Activated T-helper 1 cell treated with Interleukin-2 at 50 U/mL for 16 hours (primary cell): Measurements from ENCODE around the gene CD163.
"Not testable (repeated sequence)": the region's sequence is repeated elsewhere in the genome, so short reads cannot be mapped to it uniquely, and the experiment has no call there.

ENCODE experiments used
- DNase-seq: peaks from one replicate; pipeline ENCODE4 v3.0.0-alpha.2; 2020; ENCODE audit warnings: low read depth

The CD163 gene

DNA sequence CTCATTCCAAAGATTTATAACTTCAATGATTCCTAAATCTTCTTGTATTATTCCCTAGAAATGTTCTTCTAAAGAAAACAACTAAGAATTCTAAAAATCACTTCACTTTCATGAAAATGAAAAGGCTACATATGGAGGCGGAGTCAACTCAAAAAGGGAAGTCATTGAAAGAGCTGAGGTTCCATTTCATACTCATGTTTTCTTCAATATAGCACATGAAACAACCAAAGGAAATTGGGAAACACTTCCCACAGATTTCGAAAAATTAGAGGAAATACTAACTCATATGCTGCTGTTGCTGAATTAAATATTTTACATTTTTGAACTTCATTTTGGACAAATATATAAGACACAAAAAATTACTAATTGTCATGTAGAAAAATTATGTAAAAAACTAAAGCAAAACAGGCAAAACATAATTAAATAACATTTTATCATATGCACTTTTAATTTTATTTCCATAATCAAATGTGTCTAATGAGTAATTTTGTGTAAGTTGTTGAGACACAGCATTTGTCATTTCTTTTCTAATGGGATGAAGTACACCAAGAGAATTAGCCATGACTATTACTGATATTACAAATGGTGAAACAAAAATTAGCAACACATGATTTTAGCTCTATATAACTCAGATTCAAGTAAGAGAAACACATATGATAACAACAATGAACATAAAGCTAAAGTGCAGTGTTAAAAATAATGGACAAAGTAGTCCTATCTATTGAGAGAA, at the start of gene CD163:
TSS of gene CD163 (minus strand) at position 92 of the 730 bp plus-strand sequence. CDS start at position 5, 87 bp downstream.
- DNase-seq = no peak

DNA sequence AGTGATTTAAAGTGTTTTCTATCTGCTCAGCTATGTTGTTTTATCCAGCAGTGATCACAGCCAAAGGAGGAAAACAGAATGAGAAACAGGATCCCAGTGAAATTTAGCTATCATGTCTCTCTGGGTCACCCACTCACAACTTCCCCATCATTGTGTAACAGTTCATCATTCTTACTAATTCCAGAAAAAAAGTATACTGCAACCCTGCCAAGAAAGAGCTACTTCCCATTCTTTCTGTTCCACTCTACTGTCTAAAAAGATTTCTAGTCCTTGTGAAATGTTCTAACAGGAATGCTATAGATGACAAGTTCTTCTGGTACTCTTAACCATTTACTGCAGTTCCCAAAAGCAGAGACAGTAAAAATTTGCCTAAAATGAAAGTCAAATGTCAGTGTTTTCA, 39.2 kb upstream of the CD163 start:
- no peak for DNase-seq

DNA sequence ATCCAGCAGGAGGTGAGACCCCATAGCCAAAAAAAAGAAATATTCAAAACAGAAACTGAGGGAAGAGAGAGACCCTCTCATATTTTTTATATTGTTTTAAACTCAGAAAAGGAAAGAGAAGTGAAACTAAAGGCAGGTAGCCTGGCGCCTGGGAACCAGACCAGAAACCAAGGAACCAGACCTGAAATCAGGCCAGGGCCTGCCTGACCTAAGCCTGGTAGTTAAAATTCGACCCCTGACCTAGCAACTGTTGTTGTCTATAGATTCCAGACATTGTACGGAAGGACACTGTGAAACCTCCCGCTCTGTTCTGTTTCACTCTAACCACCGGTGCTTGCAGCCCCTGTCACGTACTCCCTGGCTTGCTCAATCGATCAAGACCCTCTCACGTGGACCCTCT, 38.5 kb upstream of the CD163 start:
- no peak for DNase-seq

DNA sequence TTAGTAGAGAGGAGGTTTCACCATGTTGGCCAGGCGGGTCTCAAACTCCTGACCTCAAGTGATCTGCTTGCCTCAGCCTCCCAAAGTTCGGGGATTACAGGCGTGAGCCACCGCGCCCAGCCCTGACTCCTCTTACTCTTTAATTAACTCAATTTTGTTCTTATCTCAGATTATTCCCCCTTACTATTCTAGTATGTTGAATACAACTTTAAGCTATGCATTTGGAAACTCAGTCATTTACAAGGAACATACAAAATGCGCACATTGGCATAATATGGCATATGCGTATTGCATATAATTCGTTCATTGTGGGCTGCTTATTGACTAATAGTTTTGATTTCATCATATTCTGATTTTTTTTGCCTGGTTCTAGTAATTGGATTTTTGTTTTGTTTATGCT, 10.8 kb upstream of the CD163 start:
- no peak for DNase-seq

DNA sequence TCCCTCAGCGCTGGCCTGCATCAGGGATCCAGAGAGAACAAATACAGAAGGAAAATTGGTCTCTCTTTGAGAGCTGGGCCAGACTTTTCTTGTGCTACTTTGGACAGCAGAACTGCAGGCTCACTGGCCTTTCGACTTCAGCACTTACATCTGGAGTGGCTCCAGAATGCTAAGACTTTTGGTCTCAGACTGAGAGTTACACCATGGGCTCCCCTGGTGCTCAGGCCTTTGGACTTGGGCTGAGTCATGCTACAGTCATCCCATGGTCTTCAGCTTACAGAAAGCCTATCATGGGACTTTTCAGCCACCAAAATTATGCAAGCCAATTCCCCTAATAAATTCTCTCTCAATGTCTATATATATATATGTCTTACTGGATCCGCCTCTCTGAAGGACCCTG, 9.0 kb upstream of the CD163 start:
- DNase-seq = no peak

DNA sequence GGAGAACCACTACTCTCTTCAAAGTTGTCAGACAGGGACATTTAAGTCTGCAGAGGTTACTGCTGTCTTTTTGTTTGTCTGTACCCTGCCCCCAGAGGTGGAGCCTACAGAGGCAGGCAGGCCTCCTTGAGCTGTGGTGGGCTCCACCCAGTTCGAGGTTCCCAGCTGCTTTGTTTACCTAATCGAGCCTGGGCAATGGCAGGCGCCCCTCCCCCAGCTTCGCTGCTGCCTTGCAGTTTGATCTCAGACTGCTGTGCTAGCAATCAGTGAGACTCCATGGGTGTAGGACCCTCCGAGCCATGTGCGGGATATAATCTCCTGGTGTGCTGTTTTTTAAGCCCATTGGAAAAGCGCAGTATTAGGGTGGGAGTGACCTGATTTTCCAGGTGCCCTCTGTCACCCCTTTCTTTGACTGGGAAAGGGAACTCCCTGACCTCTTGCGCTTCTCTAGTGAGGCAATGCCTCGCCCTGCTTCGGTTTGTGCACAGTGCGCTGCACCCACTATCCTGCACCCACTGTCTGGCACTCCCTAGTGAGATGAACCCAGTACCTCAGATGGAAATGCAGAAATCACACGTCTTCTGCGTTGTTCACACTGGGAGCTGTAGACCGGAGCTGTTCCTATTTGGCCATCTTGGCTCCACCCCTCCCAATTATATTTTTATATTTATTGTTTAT, 6.4 kb upstream of the CD163 start:
- not testable (repeated sequence) for DNase-seq

DNA sequence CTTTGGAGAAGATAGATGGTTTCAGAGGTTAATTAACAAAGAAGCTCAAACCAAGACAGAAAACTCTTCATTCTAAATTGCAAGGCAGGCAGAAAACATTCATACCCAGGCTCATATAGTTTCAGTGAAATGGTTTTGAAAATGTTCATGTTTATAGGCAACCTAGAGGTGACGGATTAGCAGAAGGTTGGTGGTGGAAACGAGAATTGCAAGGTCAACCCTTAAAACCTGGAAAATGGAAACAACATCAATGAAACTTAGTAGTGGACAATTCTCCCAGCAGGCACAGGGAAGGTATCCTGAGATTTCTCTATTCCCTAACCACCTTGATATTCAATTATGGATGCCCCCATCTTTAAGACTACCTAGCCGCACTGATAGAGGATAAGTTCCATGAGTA, 965 bp downstream of the CD163 start:
- DNase-seq = no peak

DNA sequence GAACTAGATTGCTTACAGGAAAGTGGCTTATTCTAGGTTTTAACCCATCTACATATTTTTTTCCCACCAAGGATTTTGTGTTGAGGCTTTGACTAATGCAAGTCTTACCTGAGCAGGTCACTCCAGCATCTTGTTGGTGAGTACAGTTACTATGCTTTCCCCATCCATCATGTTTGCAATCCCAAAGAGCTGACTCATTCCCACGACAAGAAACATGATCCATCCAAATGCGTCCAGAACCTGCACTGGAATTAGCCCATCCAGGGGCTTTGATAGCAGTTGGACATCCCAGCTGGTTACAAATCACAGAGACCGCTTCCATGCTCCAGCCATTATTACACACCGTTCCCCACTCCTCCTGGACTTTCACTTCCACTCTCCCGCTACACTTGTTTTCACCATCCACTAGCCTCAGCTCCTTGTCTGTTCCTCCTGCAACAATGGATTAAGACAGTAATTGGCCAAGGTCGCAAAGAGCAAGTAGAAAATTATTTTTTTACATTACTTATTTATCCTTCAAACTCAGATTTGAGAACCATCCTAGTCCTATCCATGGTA, 2.5 kb downstream of the CD163 start:
- DNase-seq = no peak

DNA sequence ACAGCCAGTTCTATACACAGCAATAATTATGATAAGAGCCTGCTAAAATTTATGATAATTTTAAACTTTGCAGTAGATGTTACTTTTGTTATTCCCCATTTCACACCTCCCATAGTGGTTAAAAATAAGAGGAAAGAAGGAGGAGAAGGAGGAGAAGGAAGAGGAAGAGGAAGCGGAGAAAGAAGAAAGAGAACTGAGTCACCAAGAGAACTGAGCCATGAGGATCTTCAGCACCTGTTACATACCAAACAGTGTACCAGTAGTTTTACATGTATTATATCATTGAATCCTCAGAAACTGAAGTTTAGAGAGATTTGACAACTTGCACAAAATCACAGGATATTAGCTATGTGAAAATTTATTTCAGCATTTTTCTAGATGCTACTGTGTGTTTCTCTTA, 3.9 kb downstream of the CD163 start:
- DNase-seq = no peak

DNA sequence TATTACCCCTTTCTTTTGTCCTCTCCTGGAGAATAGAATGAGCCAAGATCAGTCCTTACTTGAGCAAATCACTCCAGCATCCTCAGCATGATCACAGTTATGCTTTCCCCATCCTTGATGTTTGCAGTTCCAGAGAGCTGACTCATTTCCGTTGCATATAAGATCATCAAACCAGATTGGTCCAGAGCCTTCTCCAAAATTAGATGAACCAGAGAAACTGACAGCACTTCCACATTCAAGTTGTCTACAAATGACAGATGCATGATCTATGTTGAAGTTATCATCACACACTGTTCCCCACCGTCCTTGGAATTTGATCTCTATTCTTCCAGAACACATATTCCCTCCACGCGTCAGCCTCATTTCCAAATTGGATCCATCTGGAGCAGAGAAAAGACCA, 4.8 kb downstream of the CD163 start:
- no peak for DNase-seq

DNA sequence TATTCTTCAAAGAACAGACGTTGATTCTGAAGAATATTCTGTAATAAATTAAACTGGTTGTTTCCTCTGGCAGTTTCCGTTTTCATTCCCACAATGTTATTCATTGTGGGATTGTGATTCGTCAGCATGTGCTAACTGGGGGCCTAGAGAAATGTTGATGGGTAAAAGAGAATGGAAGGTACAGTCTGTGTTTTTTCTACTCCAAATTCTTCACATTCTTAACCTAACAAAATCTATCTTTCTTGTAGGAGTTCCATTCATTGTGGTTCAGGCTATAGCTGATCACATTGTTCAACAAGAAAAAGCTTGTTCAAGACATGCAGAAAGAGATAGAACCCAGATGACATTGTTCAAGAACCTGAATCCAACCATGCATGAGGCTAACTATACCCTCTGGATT, 5.9 kb downstream of the CD163 start:
- DNase-seq = no peak

DNA sequence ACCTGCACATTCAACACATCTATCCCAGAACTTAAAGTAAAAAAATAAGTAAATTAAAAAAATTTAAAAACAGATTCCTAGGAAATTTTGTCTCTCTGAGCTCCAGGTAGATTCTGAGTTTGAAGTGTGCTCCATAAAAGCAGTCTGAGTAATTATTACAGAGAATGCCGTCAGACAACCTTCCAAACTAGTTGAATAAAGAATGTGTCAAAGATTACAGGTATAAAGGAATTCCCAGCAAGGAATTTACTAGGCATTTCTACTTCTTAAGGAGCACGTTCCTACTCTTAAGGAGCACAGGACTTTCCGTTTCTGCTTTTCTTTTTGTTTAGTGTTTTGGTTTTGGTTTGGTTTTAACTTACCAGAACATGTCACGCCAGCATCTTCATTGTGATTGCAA, 7.1 kb downstream of the CD163 start:
- DNase-seq = no peak

DNA sequence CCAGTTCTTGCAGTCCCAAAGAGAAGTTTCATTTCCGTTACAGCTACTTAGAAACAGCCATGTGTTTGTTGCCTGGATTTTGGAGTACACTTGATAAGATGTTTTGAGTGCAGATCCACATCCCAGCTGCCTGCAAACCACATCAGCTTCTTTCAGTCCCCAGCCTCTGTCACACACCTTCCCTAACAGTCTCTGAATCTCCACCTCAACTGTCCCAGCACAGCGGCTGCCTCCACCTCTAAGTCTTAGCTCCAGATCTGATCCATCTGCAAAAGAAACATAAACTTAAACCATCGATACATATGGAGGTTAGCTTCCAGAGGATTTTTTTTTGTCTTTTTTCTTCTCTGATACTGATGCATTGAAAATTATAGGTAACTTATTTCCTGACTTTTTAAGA, 8.4 kb downstream of the CD163 start:
- DNase-seq = no peak

DNA sequence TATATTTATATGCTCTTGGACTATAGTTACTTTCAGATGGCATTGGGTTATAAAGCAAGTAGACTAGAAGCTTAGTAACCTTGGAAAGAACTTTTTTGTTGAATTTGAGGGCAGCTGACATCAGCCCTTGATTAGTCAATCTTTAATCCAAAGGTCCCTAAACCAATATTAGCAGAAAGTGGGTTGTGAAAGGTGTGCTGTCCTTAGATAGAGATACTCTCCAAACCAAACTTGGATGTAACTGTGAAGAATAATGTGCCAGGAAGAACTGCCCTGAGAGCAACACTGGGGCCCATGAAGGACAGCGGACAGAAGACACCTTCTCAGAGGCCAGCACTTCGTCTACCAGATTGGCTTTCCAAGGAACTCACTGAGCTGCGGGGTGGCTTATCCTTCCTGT, 10.6 kb downstream of the CD163 start:
- DNase-seq = no peak

DNA sequence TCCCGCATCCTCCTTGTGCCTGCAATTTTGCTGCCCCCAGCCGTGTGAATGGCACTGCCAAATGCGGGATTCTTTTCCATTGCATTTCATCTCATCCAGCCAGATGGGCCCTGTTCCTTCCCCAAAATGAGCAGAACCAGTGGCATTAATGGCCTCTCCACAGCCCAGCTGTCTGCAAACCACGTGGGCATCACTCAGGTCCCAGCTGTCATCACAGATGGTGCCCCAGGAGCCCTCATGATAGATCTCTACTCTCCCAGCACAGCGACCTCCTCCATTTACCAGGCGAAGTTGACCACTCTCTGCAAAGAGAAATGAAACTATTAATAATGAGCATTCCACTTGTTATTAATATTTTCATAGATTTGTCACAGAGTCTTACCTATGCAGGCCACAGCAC, 17.1 kb downstream of the CD163 start:
- no peak for DNase-seq

DNA sequence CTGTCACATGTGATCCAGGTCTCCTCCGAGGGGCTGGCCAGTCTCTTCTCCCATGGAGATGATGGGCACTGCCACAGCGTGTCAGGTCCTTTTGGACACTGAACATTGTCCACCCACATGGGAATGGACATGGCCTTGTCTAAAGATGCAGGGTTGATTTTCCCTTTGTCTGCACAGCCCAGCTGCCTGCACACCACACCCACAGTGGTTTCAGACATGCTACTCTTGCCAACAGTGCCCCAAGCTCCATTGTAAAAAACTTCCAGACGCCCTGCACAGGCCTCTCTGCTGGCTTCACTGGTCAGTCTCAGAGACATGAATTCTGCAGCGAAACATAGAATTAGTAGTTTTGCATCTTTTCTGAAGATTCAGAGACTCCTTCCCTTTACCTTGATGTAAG, 18.5 kb downstream of the CD163 start:
- DNase-seq = no peak

DNA sequence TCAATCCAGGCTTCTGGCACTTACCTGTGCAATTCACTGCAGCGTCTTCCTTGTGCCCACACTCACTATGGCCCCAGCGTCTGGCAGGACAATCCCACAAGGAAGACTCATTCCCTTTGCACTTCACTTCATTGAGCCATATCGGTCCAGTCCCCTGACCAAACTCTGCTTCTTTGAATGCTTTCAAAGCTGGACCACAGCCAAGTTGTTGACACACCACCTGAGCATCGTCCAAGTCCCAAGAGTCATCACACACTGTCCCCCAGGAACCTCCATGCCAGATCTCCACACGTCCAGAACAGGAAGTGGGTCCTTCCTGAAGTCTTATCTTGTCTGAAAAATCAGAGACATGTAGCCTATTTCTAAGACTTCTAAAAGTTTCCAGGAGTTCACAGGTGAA, 20.2 kb downstream of the CD163 start:
- DNase-seq = no peak

DNA sequence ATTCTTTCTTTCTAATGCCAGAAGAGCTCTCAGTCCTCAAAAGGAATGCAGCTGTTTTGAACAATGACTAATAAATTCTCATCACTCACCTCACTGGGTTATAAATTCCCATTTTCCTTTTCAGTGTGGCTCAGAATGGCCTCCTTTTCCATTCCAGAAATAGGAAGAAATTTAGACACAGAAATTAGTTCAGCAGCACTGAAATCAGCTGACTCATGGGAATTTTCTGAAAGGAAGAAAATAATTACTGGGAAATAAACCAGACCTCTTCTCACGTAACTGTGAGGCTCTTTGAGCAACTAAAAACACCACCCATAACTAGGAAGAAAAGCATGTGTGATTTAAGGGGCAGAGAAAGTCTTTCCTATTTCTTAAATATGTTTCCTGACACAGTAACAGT, 23.8 kb downstream of the CD163 start:
- no peak for DNase-seq

DNA sequence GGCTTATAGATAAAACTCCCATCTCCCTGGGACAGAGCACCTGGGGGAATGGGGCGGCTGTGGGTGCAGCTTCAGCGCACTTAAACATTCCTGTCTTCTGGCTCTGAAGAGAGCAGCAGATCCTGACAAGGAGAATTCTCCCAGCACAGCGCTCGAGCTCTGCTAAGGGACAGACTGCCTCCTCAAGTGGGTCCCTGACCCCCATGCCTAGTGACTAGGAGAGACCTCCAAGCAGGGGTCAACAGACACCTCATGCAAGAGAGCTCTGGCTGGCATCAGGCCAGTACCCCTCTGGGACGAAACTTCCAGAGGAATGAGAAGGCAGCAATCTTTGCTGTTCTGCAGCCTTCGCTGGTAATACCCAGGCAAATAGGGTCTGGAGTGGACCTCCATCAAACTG, 31.5 kb downstream of the CD163 start:
- DNase-seq = no peak

DNA sequence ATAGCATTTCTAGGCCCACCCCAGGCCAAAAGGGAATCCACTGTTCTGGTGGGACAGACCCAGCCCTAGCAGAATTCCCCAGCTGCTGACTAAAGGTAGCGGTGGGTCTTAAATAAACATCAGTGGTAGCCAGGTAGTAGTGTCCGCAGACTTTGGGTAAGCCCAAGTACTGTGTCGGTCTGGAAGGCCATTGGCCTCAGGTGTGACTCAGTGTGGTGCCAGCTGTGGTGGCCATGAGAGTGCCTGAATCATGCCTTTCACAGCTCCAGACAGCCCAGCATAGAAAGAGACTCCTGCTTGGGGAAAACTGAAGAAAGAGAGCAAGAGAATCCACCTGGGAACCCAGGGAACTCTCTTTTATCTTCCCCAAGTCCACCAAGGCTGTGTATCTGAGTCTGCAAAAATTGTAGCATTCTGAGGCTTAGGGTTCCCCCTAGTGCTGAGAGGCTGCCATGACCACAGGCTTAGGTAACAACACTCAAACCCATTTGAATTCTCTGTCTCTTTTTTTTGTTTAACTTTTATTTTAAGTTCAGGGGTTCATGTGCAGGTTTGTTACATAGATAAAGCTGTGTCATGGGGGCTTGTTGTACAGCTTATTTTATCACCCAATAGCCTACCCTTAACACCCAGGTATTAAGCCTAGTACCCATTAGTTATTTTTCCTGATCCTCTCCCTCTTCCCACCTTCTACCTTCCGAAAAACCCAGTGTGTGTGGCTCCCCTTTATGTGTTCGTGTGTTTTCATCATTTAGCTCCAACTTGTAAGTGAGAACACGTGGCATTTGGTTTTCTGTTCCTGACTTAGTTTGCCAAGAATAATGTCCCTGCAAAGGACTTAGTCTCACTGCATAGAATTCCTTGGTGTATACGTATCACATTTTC, 43.0 kb downstream of the CD163 start:
- DNase-seq = peak; percentile 22

DNA sequence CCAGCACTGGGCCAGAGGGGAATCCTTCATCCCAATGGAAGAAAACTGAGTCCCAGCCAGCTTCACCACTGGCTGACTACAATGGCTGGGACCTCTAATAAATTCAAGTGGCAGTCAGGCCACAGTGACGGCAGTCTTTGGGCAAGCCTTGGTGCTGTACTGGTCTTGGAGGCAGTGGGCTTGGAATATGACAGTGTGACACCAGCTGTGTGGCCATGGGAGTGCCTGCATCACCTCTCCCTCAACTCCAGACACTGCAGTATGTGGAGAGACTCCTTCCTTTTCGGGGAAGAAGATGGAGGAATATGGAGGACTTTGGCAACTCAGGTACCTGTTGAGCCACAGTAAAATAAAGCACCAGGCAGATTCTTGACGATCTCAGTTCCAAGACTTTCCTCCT, 43.6 kb downstream of the CD163 start:
- no peak for DNase-seq

DNA sequence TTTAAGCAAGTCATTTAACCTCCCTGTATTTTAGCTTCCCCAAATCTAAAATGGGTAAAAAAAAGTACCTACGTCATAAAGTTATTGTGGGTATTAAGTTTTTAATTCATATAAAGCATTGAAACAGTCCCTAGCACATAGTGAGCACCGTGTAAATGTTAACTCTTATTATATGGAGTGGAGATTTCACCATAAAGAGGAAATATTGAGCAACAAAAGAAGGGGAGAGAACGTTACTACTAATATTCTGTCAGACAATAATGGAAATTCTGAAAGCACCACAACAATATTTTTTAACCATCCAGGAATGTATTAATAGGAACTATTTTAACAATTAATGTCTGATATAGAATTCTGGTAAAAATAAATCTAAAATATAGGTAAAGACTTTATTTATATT, 51.8 kb downstream of the CD163 start:
- no peak for DNase-seq

DNA sequence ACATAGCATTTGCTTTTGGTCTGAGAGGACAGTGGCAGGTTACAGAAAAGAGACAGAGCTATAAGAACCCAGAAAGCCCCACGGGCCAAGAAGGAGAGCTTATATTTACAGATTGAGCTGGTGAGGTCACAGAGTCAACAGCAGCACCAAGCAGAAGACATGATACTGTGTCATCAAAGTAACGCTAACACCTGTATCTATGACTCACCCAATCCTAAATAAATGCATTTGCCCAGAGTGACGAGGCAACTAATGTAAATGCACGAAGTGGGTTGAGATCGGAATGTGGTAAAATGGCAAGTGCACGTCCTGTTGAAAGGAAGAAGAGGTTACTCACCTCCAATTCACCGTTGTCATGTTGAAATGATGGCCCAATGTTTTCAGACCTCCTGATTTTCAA, 52.9 kb downstream of the CD163 start:
- DNase-seq = no peak
